ENCODE measurements around the gene NUP93.

DNA sequence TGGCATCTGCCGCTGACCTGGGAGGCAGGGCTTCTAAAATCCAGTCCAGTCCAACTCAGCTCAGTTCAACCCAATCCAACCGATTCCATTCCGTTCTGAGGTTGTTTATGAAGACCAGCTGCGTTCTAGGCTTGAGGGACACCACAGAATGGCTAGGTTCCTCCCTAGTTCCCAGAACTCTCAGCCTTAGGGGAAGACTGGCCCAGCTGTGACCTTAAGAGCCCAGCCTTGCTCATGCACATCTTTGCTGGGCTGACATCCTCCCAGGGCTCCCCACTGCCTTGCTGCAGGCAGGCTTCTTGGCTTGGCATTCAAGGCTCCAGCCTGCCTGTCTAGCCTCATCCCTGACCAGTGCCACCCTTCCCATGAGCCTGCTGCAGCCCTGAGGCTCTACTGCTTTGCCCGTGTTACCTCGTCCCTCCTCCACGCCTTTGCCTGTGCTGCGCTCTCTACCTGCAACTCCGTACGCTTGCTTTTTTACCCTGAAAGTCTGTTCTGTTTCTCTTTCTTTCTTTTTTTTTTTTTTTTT lies 143.0 kb downstream of the NUP93 start:
- TF ChIP-seq, protein P1, sequence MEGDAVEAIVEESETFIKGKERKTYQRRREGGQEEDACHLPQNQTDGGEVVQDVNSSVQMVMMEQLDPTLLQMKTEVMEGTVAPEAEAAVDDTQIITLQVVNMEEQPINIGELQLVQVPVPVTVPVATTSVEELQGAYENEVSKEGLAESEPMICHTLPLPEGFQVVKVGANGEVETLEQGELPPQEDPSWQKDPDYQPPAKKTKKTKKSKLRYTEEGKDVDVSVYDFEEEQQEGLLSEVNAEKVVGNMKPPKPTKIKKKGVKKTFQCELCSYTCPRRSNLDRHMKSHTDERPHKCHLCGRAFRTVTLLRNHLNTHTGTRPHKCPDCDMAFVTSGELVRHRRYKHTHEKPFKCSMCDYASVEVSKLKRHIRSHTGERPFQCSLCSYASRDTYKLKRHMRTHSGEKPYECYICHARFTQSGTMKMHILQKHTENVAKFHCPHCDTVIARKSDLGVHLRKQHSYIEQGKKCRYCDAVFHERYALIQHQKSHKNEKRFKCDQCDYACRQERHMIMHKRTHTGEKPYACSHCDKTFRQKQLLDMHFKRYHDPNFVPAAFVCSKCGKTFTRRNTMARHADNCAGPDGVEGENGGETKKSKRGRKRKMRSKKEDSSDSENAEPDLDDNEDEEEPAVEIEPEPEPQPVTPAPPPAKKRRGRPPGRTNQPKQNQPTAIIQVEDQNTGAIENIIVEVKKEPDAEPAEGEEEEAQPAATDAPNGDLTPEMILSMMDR (conservative IDR thresholded peaks at IDR 0.05; ENCODE audit: low read depth in 2 of 2) = no peak
- TF ChIP-seq POLR2AphosphoS5 (IDR thresholded peaks at IDR 0.05; ENCODE audit: low read depth) (no peak), ZNF331 (CRISPR knock-in tag; IDR thresholded peaks at IDR 0.05; ENCODE audit: low read depth) (no peak), EZH2 (IDR thresholded peaks at IDR 0.05; ENCODE audit: low read depth, unreplicated experiment) (no peak), CREB1 (CRISPR knock-in tag; IDR thresholded peaks at IDR 0.05; ENCODE audit: low read depth) (no peak), EZH2phosphoT487 (IDR thresholded peaks at IDR 0.05; ENCODE audit: unreplicated experiment) (no peak), ZNF114 (CRISPR knock-in tag; IDR thresholded peaks at IDR 0.05) (no peak), JUNB (IDR thresholded peaks at IDR 0.05; ENCODE audit: unreplicated experiment) (no peak), STAT1 (IDR thresholded peaks at IDR 0.05; ENCODE audit: unreplicated experiment) (no peak), NANOG (IDR thresholded peaks at IDR 0.05; ENCODE audit: borderline replicate concordance) (no peak)
- TF ChIP-seq, protein P2, sequence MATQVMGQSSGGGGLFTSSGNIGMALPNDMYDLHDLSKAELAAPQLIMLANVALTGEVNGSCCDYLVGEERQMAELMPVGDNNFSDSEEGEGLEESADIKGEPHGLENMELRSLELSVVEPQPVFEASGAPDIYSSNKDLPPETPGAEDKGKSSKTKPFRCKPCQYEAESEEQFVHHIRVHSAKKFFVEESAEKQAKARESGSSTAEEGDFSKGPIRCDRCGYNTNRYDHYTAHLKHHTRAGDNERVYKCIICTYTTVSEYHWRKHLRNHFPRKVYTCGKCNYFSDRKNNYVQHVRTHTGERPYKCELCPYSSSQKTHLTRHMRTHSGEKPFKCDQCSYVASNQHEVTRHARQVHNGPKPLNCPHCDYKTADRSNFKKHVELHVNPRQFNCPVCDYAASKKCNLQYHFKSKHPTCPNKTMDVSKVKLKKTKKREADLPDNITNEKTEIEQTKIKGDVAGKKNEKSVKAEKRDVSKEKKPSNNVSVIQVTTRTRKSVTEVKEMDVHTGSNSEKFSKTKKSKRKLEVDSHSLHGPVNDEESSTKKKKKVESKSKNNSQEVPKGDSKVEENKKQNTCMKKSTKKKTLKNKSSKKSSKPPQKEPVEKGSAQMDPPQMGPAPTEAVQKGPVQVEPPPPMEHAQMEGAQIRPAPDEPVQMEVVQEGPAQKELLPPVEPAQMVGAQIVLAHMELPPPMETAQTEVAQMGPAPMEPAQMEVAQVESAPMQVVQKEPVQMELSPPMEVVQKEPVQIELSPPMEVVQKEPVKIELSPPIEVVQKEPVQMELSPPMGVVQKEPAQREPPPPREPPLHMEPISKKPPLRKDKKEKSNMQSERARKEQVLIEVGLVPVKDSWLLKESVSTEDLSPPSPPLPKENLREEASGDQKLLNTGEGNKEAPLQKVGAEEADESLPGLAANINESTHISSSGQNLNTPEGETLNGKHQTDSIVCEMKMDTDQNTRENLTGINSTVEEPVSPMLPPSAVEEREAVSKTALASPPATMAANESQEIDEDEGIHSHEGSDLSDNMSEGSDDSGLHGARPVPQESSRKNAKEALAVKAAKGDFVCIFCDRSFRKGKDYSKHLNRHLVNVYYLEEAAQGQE (IDR thresholded peaks at IDR 0.05; ENCODE audit: unreplicated experiment) = no peak
- TF ChIP-seq, protein P3, sequence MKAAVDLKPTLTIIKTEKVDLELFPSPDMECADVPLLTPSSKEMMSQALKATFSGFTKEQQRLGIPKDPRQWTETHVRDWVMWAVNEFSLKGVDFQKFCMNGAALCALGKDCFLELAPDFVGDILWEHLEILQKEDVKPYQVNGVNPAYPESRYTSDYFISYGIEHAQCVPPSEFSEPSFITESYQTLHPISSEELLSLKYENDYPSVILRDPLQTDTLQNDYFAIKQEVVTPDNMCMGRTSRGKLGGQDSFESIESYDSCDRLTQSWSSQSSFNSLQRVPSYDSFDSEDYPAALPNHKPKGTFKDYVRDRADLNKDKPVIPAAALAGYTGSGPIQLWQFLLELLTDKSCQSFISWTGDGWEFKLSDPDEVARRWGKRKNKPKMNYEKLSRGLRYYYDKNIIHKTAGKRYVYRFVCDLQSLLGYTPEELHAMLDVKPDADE (IDR thresholded peaks at IDR 0.05) = no peak
- TF ChIP-seq, protein P4, sequence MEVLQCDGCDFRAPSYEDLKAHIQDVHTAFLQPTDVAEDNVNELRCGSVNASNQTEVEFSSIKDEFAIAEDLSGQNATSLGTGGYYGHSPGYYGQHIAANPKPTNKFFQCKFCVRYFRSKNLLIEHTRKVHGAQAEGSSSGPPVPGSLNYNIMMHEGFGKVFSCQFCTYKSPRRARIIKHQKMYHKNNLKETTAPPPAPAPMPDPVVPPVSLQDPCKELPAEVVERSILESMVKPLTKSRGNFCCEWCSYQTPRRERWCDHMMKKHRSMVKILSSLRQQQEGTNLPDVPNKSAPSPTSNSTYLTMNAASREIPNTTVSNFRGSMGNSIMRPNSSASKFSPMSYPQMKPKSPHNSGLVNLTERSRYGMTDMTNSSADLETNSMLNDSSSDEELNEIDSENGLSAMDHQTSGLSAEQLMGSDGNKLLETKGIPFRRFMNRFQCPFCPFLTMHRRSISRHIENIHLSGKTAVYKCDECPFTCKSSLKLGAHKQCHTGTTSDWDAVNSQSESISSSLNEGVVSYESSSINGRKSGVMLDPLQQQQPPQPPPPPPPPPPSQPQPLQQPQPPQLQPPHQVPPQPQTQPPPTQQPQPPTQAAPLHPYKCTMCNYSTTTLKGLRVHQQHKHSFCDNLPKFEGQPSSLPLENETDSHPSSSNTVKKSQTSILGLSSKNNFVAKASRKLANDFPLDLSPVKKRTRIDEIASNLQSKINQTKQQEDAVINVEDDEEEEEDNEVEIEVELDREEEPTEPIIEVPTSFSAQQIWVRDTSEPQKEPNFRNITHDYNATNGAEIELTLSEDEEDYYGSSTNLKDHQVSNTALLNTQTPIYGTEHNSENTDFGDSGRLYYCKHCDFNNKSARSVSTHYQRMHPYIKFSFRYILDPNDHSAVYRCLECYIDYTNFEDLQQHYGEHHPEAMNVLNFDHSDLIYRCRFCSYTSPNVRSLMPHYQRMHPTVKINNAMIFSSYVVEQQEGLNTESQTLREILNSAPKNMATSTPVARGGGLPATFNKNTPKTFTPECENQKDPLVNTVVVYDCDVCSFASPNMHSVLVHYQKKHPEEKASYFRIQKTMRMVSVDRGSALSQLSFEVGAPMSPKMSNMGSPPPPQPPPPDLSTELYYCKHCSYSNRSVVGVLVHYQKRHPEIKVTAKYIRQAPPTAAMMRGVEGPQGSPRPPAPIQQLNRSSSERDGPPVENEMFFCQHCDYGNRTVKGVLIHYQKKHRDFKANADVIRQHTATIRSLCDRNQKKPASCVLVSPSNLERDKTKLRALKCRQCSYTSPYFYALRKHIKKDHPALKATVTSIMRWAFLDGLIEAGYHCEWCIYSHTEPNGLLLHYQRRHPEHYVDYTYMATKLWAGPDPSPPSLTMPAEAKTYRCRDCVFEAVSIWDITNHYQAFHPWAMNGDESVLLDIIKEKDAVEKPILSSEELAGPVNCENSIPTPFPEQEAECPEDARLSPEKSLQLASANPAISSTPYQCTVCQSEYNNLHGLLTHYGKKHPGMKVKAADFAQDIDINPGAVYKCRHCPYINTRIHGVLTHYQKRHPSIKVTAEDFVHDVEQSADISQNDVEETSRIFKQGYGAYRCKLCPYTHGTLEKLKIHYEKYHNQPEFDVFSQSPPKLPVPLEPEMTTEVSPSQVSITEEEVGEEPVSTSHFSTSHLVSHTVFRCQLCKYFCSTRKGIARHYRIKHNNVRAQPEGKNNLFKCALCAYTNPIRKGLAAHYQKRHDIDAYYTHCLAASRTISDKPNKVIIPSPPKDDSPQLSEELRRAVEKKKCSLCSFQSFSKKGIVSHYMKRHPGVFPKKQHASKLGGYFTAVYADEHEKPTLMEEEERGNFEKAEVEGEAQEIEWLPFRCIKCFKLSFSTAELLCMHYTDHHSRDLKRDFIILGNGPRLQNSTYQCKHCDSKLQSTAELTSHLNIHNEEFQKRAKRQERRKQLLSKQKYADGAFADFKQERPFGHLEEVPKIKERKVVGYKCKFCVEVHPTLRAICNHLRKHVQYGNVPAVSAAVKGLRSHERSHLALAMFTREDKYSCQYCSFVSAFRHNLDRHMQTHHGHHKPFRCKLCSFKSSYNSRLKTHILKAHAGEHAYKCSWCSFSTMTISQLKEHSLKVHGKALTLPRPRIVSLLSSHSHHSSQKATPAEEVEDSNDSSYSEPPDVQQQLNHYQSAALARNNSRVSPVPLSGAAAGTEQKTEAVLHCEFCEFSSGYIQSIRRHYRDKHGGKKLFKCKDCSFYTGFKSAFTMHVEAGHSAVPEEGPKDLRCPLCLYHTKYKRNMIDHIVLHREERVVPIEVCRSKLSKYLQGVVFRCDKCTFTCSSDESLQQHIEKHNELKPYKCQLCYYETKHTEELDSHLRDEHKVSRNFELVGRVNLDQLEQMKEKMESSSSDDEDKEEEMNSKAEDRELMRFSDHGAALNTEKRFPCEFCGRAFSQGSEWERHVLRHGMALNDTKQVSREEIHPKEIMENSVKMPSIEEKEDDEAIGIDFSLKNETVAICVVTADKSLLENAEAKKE (CRISPR knock-in tag; IDR thresholded peaks at IDR 0.05) = no peak

All from GM23338 (cell line).